GM18951 (cell line): ENCODE data around the gene ATXN1.

Experiments used
- POLR2A ChIP-seq: IDR thresholded peaks from 4 replicates; pipeline ENCODE4 v1.6.1; 2011; ENCODE audit warnings: mild to moderate bottlenecking; ENCODE audit not compliant: insufficient read length, insufficient read depth; ENCODE audit errors: extremely low read depth
- in situ Hi-C: fragments of 300-500 bp; cut with MboI; formaldehyde crosslinking; loops from one replicate; pipeline ENCODE4 v1.12.0; 2022; ENCODE audit warnings: low sequenced_read_pairs, mixed read lengths, inconsistent platforms; ENCODE audit not compliant: unreplicated experiment

ATXN1 gene

DNA sequence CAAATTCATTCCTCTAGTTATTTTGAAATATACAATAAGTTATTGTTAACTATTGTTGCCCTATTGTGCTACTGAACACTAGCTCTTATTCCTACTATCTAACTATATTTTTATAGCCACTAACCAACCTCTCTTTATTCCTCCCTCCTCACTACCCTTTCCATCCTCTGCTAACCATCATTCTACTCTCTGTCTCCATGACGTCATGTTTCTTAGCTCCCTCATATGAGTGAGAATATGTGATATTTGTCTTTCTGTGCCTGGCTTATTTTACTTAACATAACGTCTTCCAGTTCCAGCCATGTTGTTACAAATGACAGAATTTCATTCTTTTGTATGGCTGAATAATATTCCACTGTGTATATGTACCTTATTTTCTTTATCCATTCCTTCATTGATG, 95.3 kb downstream of the ATXN1 start:
- TF ChIP-seq POLR2A, result no peak
- in situ Hi-C loops, result no loop called here

DNA sequence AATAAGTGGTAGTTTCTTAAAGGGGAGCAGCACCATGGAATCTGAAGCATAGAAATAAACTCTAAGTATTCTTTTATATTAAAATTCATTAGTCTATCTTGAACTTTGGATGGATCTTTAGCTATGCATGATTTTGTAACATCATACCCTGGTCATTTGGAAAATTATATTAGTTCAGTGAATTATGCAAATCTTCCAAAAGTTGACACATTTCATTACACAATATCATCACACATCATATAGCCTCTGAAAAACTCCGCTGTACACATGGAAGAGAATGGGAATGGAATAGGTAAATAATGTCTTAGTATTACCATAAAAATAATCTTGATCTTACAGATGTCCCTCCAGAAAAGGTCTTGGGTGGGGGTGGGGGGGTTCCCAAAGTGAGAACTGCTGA, 96.1 kb downstream of the ATXN1 start:
- in situ Hi-C loops, result no loop called here
- no peak for TF ChIP-seq POLR2A

DNA sequence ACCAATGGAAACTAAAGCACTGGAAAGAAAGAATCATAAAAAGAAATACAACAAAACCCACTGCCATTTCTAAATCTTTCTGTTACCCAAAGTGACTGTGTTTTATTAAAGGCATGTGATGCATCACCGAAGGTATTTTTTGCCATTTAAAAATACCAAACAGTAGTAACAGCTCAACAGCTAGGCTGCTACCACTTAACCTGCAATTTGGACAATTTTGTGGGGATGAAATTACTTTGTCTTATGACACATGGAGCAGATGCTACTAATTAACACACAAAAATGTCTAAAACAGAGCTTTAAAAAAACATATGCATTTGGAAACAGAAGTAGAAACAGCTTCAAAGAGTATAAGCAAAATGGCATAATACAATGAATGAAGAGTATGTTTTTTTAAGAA, 97.4 kb downstream of the ATXN1 start:
- no peak for TF ChIP-seq POLR2A
- in situ Hi-C loops, result no loop called here

DNA sequence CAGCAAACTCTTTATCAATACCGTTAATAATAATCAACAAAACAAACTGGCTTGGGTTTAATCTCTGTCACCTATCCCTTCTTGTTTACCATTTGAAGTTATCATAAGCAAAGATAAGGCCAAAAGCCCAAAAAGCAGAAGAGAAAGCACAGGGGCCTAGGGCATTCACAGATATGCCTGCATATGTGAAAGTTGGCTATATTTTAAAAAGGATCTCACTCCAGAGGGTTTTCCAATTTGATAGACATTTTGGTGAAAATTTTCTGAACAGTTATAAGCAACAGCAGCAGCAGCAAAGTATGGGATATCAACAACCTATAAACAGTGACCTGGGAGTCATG, 101.1 kb downstream of the ATXN1 start:
- no peak for TF ChIP-seq POLR2A
- in situ Hi-C loops, result no loop called here

DNA sequence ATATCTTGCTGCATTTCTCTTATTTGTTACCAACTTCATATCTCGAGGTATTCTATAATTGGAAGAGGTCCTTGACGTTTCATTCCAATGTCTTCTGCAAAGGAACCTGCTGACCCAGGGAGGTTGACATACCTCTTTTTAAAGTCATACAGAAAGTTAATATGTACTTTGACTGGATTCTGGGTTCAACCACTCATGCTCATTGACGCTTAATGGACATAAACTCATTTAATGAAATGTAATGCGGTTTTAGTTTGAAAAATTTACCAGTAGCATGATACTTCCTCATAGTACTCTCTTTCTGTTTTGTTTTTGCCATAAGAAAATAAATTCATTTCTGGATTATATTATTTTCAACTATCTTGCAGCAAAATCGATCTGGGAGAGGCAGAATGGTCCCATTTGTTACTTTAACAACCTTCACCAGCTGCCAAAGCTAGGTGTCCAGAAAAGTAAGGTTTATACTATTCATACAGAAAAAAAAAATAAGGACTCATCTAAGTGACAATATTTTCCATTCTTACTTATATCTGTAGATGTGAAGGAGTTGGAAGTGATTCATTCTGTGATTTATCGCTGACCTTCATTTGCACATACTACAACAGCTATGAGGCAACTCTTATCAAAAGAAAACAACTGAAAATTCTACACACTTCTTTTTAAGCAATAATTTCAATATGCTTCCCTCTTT, 101.6 kb downstream of the ATXN1 start:
- TF ChIP-seq POLR2A, result no peak
- in situ Hi-C loops, result no loop called here

DNA sequence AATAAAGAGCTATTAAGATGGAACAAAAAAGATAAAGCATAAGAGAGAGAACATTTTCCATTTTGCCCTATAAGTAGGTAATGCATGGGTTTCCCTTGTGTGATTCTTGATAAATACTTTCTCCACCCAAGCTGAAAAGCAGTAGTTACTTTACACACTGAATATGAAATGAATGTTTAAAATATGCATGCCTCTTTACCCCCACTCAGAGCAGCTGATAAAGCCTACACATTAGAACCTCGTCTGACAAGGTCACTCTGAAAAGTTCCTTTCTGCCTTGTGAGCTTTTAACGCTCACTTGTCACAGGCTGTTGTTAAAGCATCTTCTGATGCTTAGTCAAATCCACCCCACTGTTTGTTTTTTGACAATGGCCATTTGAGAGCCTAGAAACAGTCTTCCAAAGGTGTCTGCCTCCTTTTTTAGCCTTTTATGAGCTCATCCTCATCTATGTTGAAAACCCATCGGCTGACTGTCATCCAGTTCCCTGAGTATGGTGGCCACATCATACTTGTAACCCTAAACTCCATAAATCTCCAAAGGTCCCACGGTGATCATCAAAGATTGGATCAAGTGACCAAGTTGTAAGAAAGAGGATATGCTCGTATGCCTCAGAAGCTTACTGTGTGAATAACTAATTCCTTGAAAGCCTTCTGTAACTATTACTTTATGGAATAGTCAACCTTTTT, 102.8 kb downstream of the ATXN1 start:
- no peak for TF ChIP-seq POLR2A
- in situ Hi-C loops, result no loop called here

DNA sequence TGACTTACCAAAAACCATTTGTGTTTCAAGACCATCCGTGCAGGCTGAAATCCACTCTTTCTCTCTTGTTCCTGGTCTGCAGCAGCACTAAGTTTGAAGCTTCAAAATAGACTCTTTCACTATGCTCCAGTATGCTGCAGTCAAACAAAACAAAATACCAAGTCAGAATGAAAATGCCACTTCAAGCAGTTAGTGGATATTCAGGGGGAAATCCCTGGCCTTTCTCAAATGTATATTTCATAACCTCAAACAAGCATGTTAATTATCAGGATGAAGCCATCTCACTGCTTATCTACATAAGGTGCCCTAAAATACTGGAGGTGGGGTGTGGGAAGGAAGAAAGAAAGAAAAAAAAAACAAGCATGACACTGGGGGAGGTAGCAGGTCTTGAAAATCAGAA, 103.5 kb downstream of the ATXN1 start:
- in situ Hi-C loops, result no loop called here
- TF ChIP-seq POLR2A, result no peak

DNA sequence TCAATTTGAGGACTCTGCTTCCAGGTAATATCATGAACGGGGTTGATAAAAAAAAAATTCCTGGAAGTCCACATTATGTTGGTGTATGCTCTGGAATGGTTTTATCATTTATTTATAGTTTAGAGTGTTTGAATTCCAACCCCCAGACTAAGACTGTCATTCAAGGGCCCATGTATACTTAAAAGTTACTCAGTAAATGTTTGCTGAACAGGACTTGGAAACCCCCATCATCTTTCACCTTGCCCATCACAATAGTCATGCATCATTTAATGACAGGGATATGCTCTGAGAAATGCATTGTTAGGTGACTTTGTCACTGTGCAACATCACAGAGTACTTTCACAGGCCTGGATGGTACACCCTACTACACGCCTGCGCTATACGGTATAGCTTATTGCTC, 104.8 kb downstream of the ATXN1 start:
- in situ Hi-C loops, result no loop called here

DNA sequence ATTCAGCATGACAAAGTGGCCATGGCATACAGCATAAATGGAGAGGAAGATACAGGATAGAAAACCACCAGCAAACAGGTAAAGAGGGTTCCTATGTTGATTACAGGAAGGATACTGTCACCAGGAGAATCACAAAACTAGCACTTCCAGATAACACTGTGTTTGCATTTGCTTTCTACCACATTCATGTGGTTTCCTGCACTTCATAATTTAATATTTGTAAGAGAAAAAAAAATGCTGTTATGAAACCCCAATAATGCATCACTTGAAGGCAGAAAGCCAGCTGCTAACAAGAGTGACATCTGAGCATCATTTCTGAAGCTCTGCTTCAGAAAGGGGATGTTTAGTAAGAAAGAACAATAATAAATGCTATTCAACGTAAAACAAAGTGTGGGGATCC, 106.6 kb downstream of the ATXN1 start:
- in situ Hi-C loops, result no loop called here
- no peak for TF ChIP-seq POLR2A

More for the DNA sequence above, 104.8 kb downstream of the ATXN1 start:
- no peak for TF ChIP-seq POLR2A

DNA sequence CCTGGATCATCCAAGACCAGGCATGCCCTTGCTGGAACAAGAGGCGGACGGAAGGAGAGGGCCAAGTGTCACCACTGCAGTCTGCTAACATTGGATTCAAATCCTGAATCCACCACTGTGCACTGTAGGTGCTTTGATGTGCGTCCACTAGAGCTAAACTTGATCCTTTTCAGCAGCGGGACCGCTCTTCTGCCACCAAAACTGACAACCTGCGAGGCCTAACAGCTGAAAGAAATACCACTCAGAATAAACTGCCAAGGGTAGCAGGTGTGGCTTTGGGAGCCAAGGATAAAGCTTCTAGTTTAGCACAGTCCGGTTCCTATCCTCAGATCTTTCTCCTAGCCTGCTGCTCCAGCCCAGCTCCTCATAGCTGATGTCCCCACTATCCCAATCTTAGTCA, 108.0 kb downstream of the ATXN1 start:
- no peak for TF ChIP-seq POLR2A
- in situ Hi-C loops, result no loop called here

DNA sequence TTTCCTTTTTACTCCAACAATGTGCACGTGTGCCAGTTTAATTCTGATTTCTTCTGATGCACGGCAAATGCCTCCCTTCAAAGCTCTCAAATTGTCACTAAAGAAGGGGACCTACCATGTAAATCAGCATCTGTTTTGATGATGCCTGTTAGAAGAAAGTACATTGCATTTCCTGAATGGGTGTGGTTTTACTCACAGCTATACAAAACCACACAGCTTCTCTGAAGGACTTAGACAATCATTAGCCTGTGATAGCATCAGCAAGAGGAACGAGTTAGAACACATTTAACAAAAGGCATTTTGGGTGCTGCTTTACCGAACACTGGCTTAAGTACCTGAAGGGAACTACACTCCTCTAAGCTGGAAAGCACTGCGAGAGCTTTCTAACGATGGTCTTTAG, 109.4 kb downstream of the ATXN1 start:
- TF ChIP-seq POLR2A, result no peak
- in situ Hi-C loops, result no loop called here

DNA sequence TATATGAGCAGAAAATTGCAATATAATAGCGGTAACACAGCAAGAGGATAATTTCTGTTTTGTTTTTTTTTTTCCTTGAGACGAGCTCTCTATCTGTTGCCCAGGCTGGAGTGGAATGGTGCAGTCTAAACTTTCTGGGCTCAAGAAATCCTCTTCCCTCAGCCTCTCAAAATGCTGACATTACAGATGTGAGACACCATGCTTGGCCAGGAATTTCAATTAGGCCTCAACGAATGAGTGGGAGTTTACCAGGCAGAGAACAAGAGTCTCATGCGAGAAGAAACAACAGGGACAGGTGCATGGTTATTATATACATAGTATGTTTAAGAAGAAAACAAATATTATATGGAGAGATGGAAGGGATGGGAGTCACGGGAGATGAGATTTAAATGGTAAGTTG, 111.4 kb downstream of the ATXN1 start:
- in situ Hi-C loops, result no loop called here

DNA sequence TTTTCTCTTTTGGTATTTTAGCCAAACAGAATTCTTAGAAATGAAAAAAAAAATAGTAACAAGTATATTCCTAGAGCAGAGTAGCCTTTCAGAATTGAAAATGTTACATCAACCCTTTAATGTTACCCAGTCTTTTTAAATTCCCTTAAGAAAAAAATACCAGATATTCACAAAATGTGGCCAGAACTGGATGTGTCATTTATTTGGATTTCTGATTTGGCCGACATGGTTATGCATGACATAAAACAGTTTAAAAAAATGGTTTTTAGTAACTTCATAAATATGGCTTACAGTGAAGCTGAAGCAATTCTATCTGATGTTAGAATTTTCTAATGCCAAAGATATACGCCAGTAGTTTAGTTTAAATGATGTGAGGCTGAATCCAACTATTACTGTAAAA, 112.0 kb downstream of the ATXN1 start:
- no peak for TF ChIP-seq POLR2A
- in situ Hi-C loops, result no loop called here

More for the DNA sequence above, 111.4 kb downstream of the ATXN1 start:
- TF ChIP-seq POLR2A, result no peak

DNA sequence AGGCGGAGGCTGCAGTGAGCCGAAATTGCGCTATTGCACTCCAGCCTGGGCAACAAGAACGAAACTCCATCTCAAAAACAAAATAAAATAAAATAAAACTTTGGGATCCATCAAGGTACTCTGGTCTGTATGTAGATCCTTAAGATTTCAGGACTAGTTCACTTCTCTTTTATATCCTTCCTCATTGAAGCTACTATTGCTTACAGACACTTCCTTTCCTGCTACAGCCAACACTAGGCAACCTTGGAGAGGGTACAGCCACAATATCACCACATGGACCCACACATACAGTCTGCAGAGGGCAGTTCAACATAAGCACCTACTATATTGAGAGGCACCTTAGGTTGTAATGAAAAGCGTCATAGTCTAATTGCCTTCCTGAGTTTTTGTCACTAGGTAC, 113.3 kb downstream of the ATXN1 start:
- TF ChIP-seq POLR2A, result no peak
- in situ Hi-C loops, result no loop called here
